RWPE2 (cell line): ENCODE measurements around the gene KLF11.
A peak's percentile ranks its signal among the peaks of the same experiment; 100 is the strongest.

Experiments used
- ATAC-seq: fragments of 200-7000 bp; cut with Tn5 transposase; 3 replicates; pipeline ENCODE4 v1.9.1; 2021; ENCODE audit warnings: low read depth
- DNase-seq: peaks from one replicate; pipeline ENCODE4 v3.0.0-alpha.2; 2020; ENCODE audit warnings: low spot score
- H3K27ac ChIP-seq: fragments of 450-650 bp; 2 replicates; pipeline ENCODE4 v1.5.1; 2017; ENCODE audit warnings: mild to moderate bottlenecking; ENCODE audit not compliant: poor library complexity, severe bottlenecking
- H3K27me3 ChIP-seq: fragments of 250-450 bp; sonication (Bioruptor Pico); 2 replicates; pipeline ENCODE4 v1.5.1; 2021; ENCODE audit warnings: mild to moderate bottlenecking, moderate library complexity; ENCODE audit not compliant: insufficient read depth, poor library complexity, severe bottlenecking
- H3K36me3 ChIP-seq: fragments of 250-450 bp; sonication (Bioruptor Pico); 2 replicates; pipeline ENCODE4 v1.5.1; 2020; ENCODE audit warnings: low read depth, mild to moderate bottlenecking, moderate library complexity
- H3K4me1 ChIP-seq: fragments of 250-450 bp; sonication (Bioruptor Pico); 2 replicates; pipeline ENCODE4 v1.5.1; 2021; ENCODE audit warnings: mild to moderate bottlenecking, moderate library complexity; ENCODE audit not compliant: insufficient read depth, poor library complexity, severe bottlenecking
- H3K4me3 ChIP-seq: fragments of 250-450 bp; sonication (Bioruptor Pico); 2 replicates; pipeline ENCODE4 v1.5.1; 2021; ENCODE audit warnings: mild to moderate bottlenecking, moderate library complexity; ENCODE audit not compliant: severe bottlenecking
- H3K9me3 ChIP-seq: fragments of 250-450 bp; sonication (Bioruptor Pico); 2 replicates; pipeline ENCODE4 v1.5.1; 2021; ENCODE audit warnings: mild to moderate bottlenecking, moderate library complexity; ENCODE audit not compliant: severe bottlenecking
- TF ChIP-seq, protein P1 (sequence below): fragments of 450-650 bp; IDR thresholded peaks from one replicate; pipeline ENCODE4 v1.5.1; 2017; ENCODE audit warnings: mild to moderate bottlenecking, moderate library complexity; ENCODE audit not compliant: poor library complexity, severe bottlenecking

Gene KLF11

DNA sequence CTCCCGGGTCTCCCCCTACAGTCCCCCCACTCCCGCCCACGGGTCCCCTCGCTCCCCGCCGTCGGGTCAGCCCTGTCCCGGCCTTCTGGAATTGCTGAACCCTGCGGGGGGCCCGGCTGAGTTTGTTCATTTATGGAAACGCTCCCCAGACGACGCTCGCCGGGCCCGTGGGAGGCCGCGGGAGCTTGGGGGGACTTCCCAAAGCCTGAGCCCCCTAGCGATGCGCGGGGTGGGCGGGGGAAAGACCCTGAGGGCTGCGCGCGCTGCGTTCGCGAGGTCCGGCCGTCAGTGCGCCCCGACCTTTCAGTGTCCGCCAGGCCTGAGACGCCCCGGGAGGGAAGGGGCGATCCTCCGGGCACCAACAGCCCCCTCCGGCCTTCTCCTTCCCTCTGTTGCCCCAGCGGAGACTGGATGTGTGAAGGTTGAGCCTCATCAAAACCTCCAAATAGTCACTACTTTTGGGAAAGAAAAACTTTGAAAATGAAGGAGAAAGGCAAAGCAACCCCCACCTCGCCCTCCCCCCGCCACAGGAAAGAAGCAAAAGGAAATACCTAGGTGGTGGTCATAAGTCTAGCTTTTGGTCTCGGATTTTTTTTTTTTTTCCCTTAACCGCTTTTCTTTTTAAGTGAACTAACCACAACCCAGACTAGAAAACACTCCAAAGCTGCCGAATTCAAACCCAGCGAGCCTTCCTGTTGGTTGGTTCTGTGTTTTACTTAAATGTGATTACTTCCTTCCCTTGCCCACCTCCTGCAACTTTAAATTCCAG lies 37.4 kb downstream of the KLF11 start:
- H3K9me3 ChIP-seq: no peaks in the 10 kb centered on the region
- TF ChIP-seq, protein P1, sequence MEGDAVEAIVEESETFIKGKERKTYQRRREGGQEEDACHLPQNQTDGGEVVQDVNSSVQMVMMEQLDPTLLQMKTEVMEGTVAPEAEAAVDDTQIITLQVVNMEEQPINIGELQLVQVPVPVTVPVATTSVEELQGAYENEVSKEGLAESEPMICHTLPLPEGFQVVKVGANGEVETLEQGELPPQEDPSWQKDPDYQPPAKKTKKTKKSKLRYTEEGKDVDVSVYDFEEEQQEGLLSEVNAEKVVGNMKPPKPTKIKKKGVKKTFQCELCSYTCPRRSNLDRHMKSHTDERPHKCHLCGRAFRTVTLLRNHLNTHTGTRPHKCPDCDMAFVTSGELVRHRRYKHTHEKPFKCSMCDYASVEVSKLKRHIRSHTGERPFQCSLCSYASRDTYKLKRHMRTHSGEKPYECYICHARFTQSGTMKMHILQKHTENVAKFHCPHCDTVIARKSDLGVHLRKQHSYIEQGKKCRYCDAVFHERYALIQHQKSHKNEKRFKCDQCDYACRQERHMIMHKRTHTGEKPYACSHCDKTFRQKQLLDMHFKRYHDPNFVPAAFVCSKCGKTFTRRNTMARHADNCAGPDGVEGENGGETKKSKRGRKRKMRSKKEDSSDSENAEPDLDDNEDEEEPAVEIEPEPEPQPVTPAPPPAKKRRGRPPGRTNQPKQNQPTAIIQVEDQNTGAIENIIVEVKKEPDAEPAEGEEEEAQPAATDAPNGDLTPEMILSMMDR: no peak
- H3K27me3 ChIP-seq: peaks cover 58% of the 10 kb centered on the region
- H3K4me1 ChIP-seq: no peaks in the 10 kb centered on the region
- H3K27ac ChIP-seq: no peak overlapping the region
- H3K4me3 ChIP-seq: peak overlapping the region; percentile 54
- no peak for ATAC-seq
- no peak for DNase-seq
- no peaks in the 10 kb centered on the region for H3K36me3 ChIP-seq

DNA sequence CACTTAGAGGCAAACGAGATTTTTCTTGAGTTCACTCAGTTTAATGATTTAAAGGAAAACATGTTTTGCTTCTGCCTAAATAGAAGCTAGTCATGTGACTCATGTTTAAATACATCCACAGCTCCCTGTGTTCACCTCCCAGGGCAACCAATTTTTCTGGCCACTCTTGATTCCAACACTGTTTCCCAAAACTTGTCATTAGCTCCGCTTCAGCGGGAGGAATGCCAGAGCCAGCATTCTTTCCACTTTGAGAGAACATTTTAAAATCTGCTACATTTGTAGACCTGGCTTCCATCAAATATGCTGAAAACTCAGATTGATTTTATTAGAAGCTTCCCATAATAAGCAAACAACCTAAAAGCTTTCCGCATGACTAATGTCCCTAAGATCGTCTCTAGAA lies 39.7 kb downstream of the KLF11 start:
- H3K4me1 ChIP-seq: no peaks in the 10 kb centered on the region
- TF ChIP-seq, protein P1: no peak
- H3K27ac ChIP-seq: no peak overlapping the region
- H3K36me3 ChIP-seq: no peaks in the 10 kb centered on the region
- H3K4me3 ChIP-seq: no peak overlapping the region
- peaks cover 58% of the 10 kb centered on the region for H3K27me3 ChIP-seq
- ATAC-seq: no peak
- no peaks in the 10 kb centered on the region for H3K9me3 ChIP-seq
- no peak for DNase-seq

DNA sequence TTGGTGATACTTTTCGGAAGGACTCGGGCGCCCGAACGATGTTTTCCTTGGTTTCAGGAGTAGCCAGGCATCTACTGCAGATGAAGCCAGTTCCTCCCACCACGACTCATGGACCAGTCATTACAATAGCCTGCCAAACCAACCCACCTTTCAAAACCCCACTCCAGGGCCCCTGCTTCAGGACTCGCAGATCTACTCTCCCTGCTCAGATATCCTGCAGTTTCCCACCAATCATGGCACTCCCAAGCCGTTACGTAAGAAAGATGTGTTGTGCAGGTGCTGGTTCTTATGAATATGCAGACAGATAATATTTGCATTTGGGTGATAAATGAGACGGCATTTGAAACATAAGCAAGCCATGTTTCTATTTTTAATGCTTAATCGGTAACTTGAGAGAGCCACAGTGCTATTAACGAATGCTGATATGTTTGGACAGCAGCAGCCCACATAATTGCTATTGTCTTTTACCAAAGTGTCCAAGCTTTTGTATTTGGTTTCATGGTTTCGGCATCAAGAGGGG lies 40.4 kb downstream of the KLF11 start:
- ATAC-seq (no peak), DNase-seq (no peak)
- H3K27me3 ChIP-seq: peaks cover 51% of the 10 kb centered on the region
- no peaks in the 10 kb centered on the region for H3K4me1 ChIP-seq
- no peaks in the 10 kb centered on the region for H3K9me3 ChIP-seq
- TF ChIP-seq, protein P1: no peak
- H3K4me3 ChIP-seq: no peak overlapping the region
- H3K27ac ChIP-seq: no peak overlapping the region
- no peaks in the 10 kb centered on the region for H3K36me3 ChIP-seq

DNA sequence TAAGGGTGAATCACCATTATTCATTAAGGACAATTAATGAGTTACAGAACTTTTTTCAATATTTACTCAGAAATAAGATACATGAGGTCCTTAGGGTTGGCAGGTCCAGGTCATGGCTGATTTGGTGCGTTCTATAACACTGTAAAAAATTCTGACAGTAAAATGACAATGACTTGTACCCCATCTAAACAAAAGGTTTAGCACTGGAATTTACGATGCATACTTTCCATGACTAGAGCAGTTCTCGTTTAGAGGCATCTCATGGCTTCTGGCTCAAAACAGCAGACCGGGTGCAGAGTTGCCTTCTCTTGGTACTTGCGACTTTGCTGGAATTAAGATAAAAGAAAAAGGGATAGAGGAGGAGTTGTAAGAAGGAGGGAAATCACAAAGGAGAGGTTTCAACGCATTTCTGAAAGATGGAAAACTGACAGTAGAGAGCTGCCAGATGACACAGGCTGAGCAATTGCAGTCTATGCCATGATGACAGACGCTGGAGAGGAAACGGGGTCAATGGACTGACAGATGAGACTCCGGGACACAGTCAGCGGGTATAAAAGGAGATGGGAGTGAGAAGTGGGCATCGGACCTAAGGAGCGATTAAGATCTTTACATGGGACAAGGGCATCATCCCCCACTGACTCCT lies 41.0 kb downstream of the KLF11 start:
- H3K36me3 ChIP-seq: no peaks in the 10 kb centered on the region
- ATAC-seq (no peak), DNase-seq (no peak)
- H3K4me3 ChIP-seq: no peak overlapping the region
- H3K27ac ChIP-seq: no peak overlapping the region
- H3K9me3 ChIP-seq: no peaks in the 10 kb centered on the region
- H3K27me3 ChIP-seq: peaks cover 46% of the 10 kb centered on the region
- TF ChIP-seq, protein P1: no peak
- no peaks in the 10 kb centered on the region for H3K4me1 ChIP-seq
